ENCODE results near the gene ATXN1.

The ATXN1 gene

DNA sequence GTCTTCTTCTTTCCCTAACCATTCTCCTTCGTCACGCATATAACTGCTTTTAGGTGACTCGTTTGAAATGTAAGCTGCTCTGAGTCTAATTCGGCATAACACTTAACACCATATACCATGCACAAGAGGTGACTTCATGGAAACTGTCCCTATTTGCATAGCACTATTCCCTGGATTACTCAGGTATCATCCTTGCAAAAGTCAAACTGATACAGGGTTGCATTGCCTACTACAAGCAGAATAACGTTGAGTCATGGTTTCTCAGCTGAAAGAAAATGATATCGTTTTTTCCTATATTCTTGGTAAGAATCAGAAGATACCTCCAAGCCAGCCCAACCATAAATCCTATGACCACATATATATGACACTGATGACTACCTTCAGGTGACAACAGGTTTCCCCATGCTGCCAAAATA is 227.5 kb downstream of the ATXN1 start:
- DNase-seq (ENCODE audit: low spot score) = no peak

DNA sequence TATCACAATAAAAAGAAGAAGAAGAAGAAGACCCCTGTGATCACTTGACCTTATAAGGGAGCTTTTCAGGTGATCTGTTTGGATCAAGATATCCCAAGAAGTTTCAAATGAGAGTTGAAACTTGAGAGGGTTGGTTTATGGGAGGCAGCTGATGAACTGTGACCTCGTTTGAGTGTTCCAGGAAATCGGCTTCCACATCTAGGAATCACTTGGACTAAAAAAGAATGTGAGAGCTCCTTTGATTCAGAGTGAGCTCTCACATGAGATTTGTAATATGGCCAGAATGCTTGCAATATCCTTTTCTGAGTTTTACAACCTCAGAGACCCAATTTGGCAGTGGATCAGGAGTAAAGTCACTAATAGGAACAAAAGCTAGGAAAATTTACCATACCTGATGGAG is 228.1 kb downstream of the ATXN1 start:
- DNase-seq (ENCODE audit: low spot score) = no peak

DNA sequence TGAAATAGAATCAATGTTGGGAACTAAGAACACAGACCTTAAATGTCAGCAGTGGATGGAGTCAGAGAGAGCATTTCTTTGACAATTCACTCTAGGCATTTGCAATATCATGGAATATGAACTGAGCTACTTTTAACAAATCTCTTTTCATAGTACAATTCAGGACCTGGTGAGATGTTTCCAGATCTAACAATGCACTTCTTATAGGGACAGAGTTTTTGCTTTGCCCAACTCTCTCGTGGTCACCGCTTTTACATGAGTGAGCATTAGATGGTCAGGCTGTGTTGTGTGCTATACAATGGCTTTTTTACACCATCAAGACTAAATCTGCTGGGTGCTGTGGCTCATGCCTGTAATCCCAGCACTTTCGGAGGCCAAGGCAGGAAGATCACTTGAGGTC is 233.6 kb downstream of the ATXN1 start:
- no peak for DNase-seq (ENCODE audit: low spot score)

DNA sequence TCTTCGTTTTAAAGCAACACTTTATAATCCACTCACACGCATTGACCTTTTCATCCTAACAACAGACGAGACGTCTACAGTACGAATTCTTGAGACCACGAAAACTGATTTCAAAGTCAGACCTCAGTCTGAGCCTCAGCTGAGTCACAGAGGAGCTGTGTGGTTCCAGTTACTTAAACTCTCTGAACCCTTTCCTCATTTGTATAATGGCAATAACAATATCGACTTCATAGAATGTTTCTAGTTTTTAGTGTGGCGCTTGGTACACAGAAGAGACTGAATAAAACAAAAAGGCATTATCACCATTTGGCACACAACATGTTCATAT is 236.9 kb downstream of the ATXN1 start:
- DNase-seq (ENCODE audit: low spot score) = peak; percentile 23

DNA sequence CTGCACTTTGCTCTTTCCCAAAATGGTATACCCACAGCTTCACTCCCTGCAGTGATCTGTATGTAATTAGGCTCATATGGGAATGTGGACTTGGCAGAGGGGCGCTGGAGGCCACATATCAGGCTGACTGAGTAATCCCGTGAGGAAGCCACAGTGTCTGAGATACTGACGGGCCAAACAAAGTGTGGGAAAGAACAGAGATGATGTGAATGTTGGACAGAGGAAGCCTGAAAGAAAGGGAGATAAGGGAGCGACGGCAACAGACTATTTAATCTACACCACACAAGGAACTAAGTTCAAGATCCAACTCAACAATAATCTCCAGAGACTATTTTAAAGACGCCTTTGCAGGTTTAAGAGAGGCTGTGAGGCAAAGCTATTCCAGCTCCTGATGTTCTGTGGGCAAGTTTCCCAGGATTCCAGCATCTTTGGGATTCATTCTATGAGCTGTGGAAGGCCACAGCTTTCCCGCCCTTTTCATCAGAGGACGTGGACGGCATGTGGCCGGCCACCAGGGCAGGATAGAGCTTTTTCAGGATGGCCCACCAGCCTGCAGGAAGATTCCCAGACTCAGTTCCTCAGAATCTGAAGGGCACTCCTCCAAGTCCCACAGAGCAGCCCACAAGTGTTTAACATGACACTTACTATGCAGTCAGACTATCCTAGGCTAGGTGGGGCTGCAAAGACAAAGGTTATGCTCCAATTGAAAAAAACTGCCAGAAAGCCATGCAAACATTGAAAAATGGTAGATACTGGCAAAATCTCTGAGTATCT is 237.5 kb downstream of the ATXN1 start:
- no peak for DNase-seq (ENCODE audit: low spot score)

DNA sequence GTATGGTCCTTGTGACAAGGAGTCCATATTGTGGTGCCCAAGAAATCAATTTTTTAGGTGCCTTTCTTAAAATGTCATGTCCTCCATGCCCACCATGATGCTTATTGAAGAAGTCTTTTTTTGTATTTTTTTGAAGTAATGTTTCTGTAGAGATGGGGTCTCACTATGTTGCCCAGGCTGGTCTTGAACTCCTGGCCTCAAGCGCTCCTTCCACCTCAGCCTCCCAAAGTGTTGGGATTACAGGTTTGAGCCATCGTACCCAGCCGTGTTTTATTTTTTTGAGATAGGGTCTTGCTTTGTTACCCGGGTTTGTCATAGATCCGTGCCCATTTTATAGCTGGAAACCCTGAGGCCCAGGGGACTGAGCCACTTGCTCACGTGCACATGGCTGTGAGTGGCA is 238.3 kb downstream of the ATXN1 start:
- no peak for DNase-seq (ENCODE audit: low spot score)

DNA sequence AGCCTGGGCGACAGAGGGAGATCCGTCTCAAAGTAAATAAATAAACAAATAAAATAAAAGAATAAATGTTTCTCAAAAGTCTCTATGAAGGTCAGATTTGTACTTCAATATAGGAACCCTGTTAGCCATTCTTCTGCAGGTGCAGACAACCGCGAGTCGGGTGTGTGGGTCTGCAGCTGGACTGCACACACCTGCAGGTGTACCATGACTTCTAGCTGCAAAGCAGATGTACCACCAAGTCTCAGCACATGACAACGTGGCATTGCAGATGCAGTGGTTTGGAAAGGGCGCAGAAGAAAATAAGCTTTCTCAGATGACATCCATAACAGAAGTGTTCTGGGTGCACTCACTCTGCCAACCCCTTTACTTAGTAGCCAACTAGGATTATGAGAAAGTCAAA is 239.7 kb downstream of the ATXN1 start:
- DNase-seq (ENCODE audit: low spot score) = no peak

DNA sequence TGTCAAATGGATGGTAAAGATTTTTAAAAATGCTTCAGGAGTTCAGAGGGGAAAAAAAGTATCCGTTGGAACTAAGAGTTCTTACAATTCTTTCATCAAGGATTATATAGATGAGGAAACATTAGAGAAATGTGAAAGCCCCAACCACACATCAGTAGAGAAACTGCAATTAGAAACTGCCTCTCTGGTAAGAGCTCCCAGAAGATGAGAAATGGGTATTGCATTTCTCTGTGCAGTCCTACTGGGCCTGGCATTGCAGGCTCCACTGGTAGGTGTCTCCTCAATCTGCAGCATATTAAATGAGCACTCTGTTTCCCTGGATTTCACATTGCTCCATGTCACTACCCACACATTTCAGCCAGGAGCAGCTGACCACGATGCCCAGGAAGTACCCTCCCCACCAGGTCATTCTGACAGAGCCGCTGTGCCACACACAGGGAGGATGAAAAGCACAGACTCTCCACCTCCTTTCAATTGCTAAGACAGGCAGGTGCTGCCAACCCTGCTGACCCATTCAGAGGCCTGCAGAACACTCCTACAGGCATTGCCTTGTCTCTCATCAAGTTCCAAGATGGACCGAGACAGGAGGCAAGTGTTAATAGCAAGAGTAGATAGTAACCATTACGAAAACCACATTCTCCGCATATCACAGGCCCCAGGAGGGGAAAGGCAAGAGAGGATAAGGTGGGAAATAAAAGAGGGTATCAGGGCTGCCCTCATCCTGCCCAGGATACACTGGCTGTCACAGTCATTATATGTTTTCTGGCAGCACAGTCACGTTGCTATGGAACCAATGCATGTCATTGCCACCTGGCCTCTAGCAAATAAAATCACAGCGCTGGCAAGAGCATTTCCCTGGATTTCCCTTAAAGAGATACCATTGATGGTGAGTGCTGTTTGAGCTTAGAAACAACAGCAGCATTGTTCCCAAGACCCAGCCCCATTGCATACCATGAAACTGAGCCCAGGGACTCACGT is 241.7 kb downstream of the ATXN1 start:
- DNase-seq (ENCODE audit: low spot score) = no peak

DNA sequence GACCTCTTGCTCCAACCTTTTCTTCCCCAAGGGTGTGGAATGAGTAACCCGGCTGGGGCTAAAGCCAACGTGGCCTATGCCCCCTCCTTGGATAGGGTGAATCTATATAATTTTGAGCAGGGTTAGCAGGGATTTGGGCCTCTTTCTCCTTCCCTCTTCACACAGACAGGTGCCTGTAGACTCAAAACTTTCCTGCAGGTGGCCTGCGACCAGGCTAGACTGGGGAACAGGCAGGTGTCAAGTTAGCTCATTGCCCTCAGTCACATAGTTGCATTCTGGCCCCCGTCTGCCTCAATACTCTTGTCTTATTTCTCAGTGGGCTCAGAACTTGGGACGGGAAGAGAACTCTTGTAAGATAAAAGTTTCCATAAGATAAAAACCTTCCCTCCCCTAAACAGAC is 243.0 kb downstream of the ATXN1 start:
- no peak for DNase-seq (ENCODE audit: low spot score)

DNA sequence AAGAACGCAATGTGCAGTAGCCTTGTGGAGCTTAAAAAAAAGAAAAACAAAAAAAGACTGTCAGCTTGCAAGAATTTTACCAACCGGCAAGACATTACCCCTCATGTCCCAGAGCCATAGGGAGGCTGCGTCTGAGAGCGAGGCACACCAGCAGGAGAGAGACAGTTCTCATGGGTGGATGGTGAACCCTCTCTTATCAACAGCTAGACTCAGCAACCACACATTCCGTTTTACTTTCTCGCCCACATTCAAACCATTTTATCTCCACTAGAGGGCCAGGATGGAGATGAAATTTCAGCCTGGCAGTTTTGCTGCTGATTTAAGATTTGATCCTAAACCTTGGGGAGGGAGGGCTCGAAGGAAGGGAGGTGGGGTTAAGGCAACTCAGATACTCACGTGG is 247.0 kb downstream of the ATXN1 start:
- peak; percentile 56 for DNase-seq (ENCODE audit: low spot score)

DNA sequence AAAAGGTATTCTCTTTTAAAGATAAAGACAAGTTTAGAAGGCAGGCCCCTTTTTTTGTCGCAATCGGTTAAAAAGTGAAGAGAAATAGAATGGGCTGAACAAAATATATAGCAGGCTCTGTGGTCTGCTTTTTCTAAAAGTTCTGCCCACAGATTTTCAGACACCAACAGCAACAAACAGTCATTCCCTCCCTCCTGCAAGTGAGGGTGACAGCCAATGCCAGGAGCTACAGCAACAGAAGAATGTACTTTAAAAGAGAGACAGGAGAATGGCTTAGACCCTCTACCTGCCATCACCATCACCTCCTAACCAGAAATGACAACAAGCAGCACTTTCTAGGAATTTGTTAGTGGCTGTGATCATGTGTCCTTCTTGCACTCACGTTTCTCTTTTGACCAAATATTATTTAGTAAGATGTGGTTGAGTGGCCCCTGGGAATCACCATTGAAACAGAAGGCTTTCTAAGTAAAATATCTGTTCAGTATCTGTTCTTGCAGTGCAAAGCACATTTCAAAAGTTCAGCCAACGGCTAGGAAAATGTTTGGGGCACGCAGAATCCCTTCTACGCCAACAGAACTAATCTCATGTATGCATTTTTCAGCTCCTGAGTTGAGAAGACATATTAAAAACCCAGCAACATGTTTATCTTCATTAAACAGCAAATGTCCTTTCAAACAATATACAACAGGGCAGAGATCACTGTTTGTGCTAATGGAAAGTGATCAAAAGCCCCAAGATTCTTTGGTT is 248.5 kb downstream of the ATXN1 start:
- peak; percentile 11 for DNase-seq (ENCODE audit: low spot score)

DNA sequence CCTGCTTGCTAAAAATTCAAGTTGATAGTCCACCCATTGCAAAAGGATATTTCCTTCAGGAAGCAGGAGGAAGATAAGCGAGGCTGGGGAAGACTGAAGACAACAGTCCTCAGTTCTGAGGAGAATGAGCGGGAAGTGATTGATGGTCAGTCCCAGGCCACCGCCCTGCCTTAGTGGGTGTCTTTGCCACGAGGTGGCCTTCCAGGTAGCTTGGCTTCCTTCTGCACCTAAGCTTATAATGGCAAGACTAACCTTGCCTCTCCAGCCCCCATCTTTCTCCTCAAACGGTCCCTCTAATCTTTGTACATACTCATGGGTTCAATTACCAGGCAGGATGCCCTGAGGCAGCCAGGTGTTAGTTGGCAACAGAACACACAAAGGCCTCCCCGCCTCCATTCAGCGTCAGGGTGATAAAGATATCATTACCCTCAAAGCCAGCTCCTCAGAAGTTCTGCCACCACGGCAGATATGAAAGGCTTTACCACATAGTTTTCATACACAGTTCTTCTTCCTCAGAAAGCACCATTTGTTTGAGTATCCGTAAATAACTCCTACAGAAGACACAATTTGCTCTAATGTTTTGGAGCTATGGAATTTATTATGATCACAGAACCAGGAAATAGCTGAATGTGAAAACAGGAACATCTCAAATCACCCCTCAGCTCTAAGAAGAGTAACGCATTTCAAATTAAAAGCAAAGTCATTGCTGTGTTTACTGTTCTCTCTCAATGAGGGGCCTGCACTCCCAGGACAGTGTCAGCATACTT is 249.4 kb downstream of the ATXN1 start:
- DNase-seq (ENCODE audit: low spot score) = peak; percentile 21

DNA sequence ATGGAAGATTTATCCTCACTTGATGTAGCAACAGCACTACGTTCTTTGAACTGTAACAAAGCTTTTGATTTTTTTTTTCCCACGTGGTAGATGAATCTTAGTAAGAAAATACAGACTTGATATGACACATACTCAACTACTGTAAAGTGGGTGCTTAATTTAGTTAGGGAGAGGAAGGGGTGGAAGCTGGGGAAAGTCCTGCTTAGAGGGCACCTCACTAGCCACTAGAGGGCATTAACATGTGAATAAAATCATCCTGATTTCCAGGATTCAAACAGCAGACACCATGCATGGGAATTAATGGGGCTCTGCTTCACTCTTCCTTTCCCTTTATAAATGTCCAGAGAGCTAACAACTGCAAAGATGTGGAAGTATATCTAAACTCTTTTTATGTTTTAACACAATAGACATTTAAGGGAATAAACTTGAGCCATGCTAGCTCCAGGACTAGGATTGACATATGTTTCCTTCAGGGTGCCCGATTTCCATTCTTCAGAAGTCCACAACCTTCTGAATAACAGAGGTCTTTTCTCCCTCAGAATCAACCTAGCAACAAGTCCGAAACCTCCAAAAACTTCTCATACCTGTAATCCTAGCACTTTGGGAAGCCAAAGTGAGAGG is 250.1 kb downstream of the ATXN1 start:
- DNase-seq (ENCODE audit: low spot score) = peak; percentile 45

DNA sequence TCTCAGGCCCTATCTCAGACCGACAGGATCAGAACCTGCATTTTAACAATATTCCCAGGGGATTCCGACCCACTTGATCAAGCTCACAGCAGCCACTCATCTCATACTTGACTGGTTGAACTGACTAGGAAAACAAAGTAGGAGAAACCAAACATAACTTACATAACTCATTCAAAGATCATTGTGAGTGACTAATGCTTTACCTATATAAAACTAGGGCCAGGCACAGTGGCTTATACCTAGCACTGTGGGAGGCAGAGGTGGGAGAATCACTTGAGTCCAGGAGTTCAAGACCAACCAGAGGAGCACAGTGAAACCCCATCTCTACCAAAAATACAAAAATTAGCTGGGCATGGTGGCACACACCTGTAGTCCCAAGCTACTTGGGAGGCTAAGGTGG is 251.0 kb downstream of the ATXN1 start:
- DNase-seq (ENCODE audit: low spot score) = no peak

DNA sequence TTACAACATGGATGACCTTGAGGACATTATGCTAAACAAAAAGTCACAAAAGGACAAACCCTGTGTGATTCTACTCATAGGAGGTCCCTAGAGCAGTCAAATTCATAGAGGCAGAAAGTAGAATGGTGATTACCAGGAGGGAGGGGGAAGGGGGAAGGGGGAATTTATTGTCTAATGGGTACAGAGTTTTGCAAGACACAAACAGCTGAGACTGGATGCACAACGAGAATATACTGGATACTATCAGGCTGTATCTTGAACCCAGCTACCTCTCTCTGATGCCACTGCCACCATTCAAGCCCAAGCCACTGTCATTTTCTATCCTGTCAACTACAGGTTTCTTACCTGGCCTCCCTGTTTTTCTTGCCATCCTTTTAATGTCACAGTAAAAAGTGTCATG is 252.3 kb downstream of the ATXN1 start:
- DNase-seq (ENCODE audit: low spot score) = no peak

DNA sequence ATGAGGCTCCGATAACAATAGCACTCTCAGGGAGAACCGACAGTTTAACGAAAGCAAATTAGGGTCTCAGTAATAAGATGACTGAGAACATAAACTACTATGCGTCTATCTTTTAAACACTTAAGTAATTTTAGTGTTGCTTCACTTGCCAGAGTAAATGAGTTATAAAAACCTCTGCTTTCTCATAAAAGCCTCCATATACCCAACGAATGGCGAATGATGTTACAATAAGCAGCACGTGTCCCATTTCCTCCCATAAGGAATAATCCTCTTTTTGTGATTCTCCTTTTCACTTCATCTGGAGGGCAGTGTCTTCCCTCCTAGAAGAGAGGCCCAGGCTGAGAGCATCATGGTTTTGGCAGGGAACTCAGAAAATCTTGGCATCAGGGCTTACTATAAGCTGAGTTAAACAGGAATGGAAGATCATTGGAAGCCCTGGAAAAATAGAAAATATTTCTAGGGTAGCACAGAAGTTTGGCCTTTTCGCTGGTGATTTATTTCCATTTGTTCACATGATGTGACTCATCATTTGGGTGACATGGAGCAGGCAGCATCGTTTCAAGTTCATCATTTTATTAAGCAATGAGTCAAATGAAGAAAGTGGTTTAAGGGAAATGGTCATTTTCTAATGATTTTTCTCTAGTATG is 255.4 kb downstream of the ATXN1 start:
- no peak for DNase-seq (ENCODE audit: low spot score)

DNA sequence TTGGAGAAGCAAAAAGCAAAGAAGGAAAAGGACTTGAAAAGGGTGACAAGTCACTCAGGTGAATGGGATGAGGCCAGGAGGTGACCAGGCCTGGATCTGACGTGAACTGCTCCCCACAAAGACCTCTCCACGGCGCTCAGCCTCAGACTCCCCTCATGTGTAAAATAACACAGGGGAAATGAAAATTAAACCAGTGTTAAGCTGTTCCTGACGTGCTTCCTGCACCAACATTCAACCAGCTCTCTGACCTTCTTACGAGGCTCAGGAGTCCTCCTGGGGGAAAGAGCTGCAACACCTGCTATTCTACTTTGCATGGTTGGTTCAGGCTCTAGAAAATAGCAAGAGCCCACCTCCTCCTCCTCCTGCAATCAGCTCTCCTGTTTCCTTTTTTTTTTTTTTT is 256.7 kb downstream of the ATXN1 start:
- DNase-seq (ENCODE audit: low spot score) = no peak

DNA sequence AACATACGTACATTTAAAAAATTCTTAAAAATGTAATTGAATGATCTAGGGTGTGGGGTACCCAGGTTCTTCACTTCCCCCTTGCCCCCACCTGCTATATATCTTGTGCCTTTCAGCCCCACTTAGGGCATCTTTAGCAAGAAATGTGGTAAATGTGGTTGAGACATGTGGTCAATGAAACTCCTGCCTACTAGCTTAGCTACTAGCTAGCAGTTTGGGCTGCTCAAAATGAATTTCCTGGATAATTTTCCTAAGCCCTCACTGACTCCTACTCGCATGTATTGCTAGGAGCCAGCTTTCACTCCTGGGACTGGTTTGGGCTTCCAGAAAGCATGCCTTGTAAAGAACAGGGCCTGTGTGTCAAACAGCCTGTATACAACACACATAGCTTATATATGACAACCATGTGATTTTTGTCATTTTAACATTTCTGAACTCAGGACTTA is 257.3 kb downstream of the ATXN1 start:
- DNase-seq (ENCODE audit: low spot score) = peak; percentile 30

DNA sequence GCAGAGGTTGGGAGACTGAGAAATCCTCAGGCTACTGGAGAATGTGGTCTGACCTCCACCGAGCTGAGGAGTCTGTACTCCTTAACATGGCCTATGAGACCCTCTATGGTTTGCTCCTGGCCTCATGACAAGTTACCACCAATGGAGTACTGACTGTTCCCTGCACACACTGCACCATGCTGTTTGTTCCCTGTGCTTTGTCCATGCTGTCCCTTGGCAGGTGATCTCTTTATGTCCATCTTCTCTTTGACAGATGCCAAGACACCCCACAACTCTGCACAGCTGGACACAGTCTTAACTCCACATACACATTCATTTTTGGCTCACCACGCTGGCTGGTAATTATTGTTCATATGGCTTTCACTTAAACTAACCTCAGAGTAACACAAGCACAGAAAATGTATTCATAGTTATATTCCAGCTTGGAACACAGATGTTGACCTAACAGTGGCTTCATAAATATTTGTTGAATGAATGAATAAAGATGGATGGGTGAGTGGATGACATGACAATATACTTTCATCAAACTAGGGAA is 258.0 kb downstream of the ATXN1 start:
- no peak for DNase-seq (ENCODE audit: low spot score)

DNA sequence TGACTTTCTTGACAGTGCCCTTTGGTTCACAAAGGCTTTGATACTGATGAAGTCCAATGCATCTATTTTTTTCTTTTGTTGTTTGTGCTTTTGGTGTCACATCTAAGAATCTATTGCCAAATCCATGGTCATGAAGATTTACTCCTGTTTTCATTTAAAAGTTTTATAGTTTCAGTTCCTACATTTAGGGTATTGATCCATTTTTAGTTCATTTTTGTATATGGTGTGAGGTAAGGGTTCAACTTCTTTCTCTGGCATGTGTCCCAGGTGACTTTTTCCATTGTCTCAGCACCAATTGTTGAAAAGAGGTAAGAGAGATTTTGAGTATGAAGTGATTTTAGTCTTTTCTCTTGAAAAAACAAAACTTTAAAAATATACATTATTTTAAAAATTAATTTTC is 262.3 kb downstream of the ATXN1 start:
- no peak for DNase-seq (ENCODE audit: low spot score)

DNA sequence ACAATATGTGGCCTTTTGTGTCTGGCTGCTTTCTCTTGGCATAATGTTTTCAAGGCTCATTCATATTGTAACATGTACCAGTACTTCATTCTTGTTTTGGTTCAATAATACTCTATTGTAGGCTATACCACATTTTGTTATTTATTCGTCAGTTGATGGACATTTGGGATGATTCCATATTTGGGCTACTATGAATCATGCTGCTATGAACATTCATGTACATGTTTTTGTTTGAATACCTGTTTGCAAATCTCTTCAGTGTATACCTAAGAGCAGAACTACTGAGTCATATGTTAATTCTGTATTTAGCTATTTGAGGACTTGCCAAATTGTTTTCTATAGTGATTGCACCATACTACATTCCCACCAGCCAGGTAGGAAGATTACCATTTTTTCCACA is 263.0 kb downstream of the ATXN1 start:
- no peak for DNase-seq (ENCODE audit: low spot score)
